Right renal pelvis (tissue), 4 donors: ENCODE measurements around the gene UFM1. TPM values are rescaled to one million over a fixed set of nuclear protein-coding genes. Genes with fewer than 3 reads are reported as not detected.
"Not testable (repeated sequence)": the region's sequence is repeated elsewhere in the genome, so short reads cannot be mapped to it uniquely, and the experiment has no call there.

Experiments used
- DNase-seq, 4 donors: peaks; one replicate each; pipeline ENCODE4 v3.0.0-alpha.2; 2013; ENCODE audit warnings: low read depth in 4 of 4, low spot score in 3 of 4, missing footprints in 1 of 4
- polyA plus RNA-seq, 4 donors: library from polyadenylated mRNA; unstranded; fragments of 120-200 nt; gene quantifications; one replicate each; pipeline ENCODE4 v1.2.1, GENCODE V29; 2013; ENCODE audit not compliant: insufficient read length in 4 of 4

UFM1 gene
- polyA plus RNA-seq = 100 to 1,000 TPM in 2 of 4 donors, 10 to 100 TPM in 2; 81.4 to 105 (median 102) TPM

DNA sequence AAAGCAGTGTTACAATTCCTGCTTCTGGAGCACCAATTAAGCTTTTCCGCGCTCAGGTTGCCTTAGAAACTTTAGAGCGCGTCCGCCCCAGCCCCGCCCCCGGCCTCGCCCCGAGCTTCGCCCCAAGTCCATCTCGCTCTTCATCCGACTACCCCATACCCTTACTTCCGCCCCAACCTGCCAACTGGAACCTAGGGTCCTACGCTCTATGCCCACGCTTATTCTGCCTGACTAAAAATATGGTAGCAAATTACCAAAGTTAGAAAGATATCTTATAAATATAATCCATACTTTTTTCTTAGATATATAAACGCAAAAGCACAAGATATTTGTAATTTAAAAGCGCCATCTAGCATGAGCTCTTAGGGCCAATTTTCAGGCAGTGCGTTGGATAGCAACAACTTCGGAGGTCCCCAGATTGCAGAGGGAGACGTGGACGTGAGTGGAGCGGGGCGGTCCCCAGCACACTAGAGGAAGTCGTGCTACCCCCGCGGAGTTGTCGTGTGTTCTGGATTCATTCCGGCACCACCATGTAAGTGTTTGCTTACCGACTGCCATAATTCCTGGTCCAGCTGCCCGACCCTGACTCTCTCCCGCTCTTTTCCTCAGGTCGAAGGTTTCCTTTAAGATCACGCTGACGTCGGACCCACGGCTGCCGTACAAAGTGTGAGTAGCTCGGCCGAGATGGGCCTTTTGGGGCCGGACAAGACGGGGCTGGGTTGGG lies at the start of gene UFM1:
Gene UFM1 (plus strand): TSS at position 462 of the 724 bp plus-strand sequence. CDS start 69 bp downstream, at position 531.
- DNase-seq = peak; percentile 83 to 93 (median 88)

DNA sequence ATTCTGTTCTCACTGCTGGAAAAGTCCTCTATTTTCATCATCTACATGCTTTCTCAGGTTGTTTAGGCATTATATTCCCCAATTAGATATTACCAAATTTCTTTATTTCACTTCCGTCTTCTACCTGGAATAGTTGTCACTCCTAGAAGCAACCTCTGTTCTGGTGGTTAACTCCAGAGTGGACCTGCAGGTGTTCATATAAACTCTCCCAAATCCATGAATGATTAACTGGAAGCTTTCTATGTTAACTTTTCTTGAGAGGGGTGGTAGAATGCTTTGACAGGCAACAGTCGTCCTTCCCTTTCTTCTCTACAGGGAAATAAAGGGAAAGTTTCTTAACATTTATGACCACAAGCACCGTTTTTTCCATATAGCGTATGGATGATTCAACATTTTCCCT lies 48.4 kb upstream of the UFM1 start:
- no peak for DNase-seq

DNA sequence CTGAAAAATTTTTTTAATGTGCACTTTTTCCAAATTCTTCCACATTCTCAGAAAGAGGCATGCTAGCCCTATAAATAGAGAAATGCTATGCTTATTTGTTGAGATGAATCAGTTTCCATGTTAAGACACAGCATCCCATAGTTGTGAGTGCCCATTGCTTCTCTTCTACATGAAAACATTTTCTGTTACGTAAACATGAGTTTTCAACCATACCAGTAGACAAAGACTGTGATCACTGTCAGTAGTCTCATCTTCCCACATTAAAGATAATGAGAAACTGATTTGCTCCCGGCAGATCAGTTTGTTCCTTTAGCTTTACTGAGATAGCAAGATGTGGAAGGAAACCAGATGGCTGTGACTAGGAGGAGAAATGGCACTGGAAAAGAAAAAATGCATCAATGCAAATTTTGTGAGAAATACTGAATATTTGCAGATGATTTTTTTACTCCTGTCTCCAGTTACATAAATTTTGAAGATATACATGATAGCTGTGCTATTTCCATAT lies 45.8 kb upstream of the UFM1 start:
- no peak for DNase-seq

- no peak for DNase-seq
Observed at GRCh38 chr13:38308736-38309135, 40.9 kb upstream of the UFM1 start.

- no peak for DNase-seq
Observed at GRCh38 chr13:38309397-38309796, 40.3 kb upstream of the UFM1 start.

- DNase-seq = not testable (repeated sequence)
Observed at GRCh38 chr13:38311175-38311574, 38.5 kb upstream of the UFM1 start.

- DNase-seq = no peak
Observed at GRCh38 chr13:38316129-38316528, 33.5 kb upstream of the UFM1 start.

GRCh38 chr13:38321654-38322053 lies 28.0 kb upstream of the UFM1 start:
- no peak for DNase-seq

GRCh38 chr13:38325426-38325825 lies 24.2 kb upstream of the UFM1 start:
- no peak for DNase-seq

DNA sequence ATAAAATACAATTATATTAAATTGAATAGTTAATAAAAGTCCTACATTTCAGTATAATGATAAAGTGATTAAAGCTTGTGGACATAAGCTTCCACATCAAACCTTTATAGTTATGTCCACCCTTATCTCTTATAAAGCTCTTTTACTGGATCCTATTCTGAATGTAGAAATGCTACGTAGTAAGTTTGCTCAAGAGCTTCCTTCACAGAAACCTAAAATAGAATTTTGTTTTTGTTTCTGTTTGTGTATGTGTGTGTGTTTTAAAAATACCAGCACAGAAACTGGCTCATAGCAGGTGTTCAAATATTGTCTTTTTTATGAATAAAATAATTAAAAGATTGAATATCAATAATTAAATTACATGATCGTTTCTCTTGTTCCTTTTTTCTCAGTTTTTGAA lies 21.0 kb upstream of the UFM1 start:
- DNase-seq = no peak

- DNase-seq = no peak
Observed at GRCh38 chr13:38334845-38335244, 14.8 kb upstream of the UFM1 start.

GRCh38 chr13:38338089-38338488 lies 11.6 kb upstream of the UFM1 start:
- DNase-seq = no peak

- DNase-seq = no peak
Observed at GRCh38 chr13:38340624-38341023, 9.0 kb upstream of the UFM1 start.

DNA sequence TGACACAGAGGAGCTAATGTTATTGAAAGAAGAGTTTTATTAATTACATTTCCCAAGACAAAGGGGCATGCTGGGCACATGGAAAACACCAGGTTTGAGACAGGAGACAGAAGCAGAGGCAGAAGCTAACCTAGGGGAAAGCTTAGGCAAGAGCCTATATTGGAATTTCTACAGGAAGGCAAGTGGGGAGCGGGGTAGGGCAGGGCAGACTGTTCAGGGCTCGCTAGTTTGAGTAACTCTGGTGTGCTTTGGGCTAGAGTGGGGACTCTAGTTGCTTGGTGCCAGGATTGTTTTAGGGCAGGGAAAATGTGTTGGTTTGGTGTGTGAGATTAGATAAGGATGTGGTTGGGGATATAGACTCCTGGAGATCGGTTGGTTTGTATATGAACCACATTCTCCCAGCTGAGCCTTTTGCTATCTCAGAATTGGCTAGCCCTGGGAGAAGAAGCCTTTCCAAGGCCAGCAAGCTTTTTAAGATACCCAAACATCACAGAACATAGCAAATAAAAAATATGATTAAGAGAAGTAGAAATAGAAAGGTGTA lies 8.4 kb upstream of the UFM1 start:
- DNase-seq = no peak

GRCh38 chr13:38346764-38347163 lies 2.9 kb upstream of the UFM1 start:
- DNase-seq = no peak

- peak; percentile 8 to 28 (median 11) for DNase-seq
Observed at GRCh38 chr13:38348861-38349389, 726 bp upstream of the UFM1 start.

DNA sequence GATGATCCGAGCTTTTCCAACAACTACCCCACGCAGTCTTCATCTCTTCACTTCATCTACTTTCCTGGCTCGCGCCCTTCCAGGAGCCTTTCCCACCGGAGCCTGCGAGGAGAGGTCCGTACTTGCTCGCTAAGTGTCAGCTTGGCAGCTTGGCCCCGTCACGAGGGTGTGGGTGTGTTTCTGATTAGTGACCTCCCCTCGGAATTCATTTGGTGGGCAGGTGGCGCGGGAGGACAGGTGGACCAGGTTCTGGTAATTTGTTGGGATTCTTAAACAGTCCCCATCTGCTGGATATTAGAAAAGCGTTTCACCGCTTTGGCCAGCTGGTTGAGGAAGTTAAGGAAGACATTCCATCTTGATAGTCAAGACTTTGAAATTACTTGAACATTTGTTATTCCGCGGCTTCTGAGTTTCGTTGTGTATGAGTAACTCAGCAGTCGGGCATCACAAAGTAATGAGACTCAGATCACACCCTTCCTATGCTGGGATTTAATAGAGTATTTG lies 515 bp downstream of the UFM1 start:
- peak in 3 of 4 donors; percentile 39 to 55 (median 52) for DNase-seq

DNA sequence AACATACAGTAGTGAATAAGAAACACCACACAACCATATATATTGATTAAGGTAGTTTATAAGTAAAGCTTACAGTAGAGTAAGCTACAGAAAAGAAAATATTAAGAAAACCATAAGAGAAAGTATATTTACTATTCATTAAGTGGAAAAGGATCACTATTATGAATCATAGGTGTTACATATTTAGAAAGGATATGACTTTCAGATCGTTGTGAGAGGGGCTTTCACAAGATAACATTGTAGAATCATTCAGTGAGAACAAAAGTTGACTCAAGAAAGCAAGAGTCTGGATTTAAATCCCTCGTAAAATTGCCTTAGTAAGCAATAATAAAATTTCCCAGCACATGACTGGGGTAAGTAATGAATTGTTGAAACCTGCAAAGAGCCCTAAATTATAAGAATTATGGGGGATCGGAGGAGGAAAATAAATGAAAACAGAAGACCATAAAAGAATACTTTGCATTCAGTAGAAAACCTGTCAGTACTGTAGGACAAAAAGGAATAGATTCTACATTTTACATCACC lies 6.0 kb downstream of the UFM1 start:
- DNase-seq = no peak

DNA sequence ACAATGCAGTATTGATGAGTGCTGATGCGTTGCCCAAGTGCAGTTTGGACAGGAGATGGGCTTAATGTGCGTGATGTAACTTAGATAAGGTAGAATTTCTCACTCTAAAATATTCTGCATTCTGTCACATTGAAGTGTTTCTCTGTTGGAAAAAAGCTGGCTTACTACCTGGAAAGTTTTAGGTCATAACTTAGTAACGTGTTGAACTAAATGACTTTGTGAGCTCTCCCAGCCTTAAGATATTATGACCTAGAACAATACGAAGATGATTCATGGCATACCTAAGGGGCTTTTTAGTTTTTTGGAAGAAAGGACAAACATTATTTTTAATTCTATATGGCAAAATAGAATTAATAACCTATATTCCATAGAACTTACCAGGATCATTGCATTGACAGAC lies 9.0 kb downstream of the UFM1 start:
- DNase-seq = no peak

GRCh38 chr13:38361542-38362262 lies 12.1 kb downstream of the UFM1 start:
- DNase-seq = no peak

DNA sequence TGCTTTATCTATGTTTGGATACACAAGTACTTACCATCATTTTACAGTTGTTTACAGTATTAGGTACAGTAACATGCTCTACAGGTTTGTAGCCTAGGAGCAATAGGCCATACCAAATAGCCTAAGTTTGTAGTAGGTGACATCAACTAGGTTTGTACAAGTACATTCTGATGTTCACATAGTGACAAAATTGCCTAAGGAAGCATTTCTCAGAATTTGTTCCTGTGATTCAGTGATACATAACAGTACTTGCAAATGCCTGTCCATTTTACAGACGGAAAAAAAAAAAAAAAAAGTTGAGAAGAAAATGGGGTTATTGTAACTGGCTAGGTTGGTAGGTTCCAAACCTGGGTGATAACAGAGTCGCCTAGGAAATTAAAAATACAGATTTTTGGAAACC lies 13.6 kb downstream of the UFM1 start:
- DNase-seq = no peak
